Calu3 (cell line): ENCODE measurements around the gene CMTM3. TPM values are rescaled to one million over a fixed set of nuclear protein-coding genes. Genes with fewer than 3 reads are reported as not detected.
A peak's percentile ranks its signal among the peaks of the same experiment; 100 is the strongest.
"Not testable (repeated sequence)": the region's sequence is repeated elsewhere in the genome, so short reads cannot be mapped to it uniquely, and the experiment has no call there.

Experiments used
- BruUV-seq: library from RNA; stranded (reverse); fragments of 400-500 nt; replicated peaks from 2 replicates; lab custom pipeline; 2021; lab: Mats Ljungman, UMichigan
- CTCF ChIA-PET: fragments of 300-600 bp; sonication (Branson Sonifier 250); formaldehyde crosslinking; loops from one replicate; lab custom pipeline; 2022; ENCODE audit warnings: antibody characterized with exemption; lab: Charles Lee
- DNase-seq: peaks from one replicate; pipeline ENCODE4 v3.0.0; 2022
- H3K27ac Mint-ChIP-seq: one replicate; pipeline ENCODE4 v1.8.0; 2022; ENCODE audit warnings: mixed read lengths; ENCODE audit not compliant: unreplicated experiment
- H3K27me3 Mint-ChIP-seq: one replicate; pipeline ENCODE4 v1.8.0; 2022; ENCODE audit warnings: mixed read lengths; ENCODE audit not compliant: unreplicated experiment
- H3K36me3 Mint-ChIP-seq: one replicate; pipeline ENCODE4 v1.8.0; 2022; ENCODE audit warnings: mild to moderate bottlenecking, moderate library complexity, mixed read lengths; ENCODE audit not compliant: insufficient read depth, unreplicated experiment
- H3K4me1 Mint-ChIP-seq: one replicate; pipeline ENCODE4 v1.8.0; 2022; ENCODE audit warnings: mild to moderate bottlenecking, low read depth, mixed read lengths; ENCODE audit not compliant: unreplicated experiment
- H3K4me3 Mint-ChIP-seq: one replicate; pipeline ENCODE4 v1.8.0; 2022; ENCODE audit warnings: mild to moderate bottlenecking, low read depth, moderate library complexity, mixed read lengths; ENCODE audit not compliant: unreplicated experiment
- H3K9me3 Mint-ChIP-seq: one replicate; pipeline ENCODE4 v1.8.0; 2022; ENCODE audit warnings: low read depth, mixed read lengths; ENCODE audit not compliant: unreplicated experiment
- intact Hi-C: fragments of 100-400 bp; cut with micrococcal nuclease; formaldehyde crosslinking; loops from one replicate; pipeline ENCODE4 v1.10.0; 2022; ENCODE audit not compliant: unreplicated experiment
- total RNA-seq: library from RNA; stranded (reverse); gene quantifications from 2 replicates; pipeline ENCODE4 v1.2.3, GENCODE V29; 2022
- TF ChIP-seq, protein P1 (sequence below): fragments of 200-600 bp; IDR thresholded peaks from one replicate; pipeline ENCODE4 v1.8.0; 2022; ENCODE audit warnings: antibody characterized with exemption; ENCODE audit not compliant: unreplicated experiment

The CMTM3 gene
- total RNA-seq, 1 experiment from 2014 or later: 33.6 TPM

GRCh38 chr16:66629856-66630255, 25.4 kb downstream of the CMTM3 start:
- no peak overlapping the region for H3K4me3 Mint-ChIP-seq
- H3K4me1 Mint-ChIP-seq: peaks cover 9% of the 10 kb centered on the region
- no peak overlapping the region for H3K27ac Mint-ChIP-seq
- intact Hi-C loops: no loop called here
- TF ChIP-seq, protein P1, sequence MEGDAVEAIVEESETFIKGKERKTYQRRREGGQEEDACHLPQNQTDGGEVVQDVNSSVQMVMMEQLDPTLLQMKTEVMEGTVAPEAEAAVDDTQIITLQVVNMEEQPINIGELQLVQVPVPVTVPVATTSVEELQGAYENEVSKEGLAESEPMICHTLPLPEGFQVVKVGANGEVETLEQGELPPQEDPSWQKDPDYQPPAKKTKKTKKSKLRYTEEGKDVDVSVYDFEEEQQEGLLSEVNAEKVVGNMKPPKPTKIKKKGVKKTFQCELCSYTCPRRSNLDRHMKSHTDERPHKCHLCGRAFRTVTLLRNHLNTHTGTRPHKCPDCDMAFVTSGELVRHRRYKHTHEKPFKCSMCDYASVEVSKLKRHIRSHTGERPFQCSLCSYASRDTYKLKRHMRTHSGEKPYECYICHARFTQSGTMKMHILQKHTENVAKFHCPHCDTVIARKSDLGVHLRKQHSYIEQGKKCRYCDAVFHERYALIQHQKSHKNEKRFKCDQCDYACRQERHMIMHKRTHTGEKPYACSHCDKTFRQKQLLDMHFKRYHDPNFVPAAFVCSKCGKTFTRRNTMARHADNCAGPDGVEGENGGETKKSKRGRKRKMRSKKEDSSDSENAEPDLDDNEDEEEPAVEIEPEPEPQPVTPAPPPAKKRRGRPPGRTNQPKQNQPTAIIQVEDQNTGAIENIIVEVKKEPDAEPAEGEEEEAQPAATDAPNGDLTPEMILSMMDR: no peak
- no peak for DNase-seq
- BruUV-seq: no TSS peak
- CTCF ChIA-PET: no interaction called here
- H3K36me3 Mint-ChIP-seq: peaks cover 7% of the 10 kb centered on the region
- no peaks in the 10 kb centered on the region for H3K27me3 Mint-ChIP-seq
- no peaks in the 10 kb centered on the region for H3K9me3 Mint-ChIP-seq

- H3K4me1 Mint-ChIP-seq, H3K27ac Mint-ChIP-seq, CTCF ChIA-PET, DNase-seq, H3K9me3 Mint-ChIP-seq, H3K4me3 Mint-ChIP-seq, BruUV-seq, H3K27me3 Mint-ChIP-seq, H3K36me3 Mint-ChIP-seq, intact Hi-C loops: not testable (repeated sequence)
Measured at GRCh38 chr16:66630561-66631260, 26.2 kb downstream of the CMTM3 start.

GRCh38 chr16:66631558-66631957, 27.1 kb downstream of the CMTM3 start:
- H3K27ac Mint-ChIP-seq, CTCF ChIA-PET, H3K4me3 Mint-ChIP-seq, H3K9me3 Mint-ChIP-seq, H3K27me3 Mint-ChIP-seq, DNase-seq, BruUV-seq, H3K4me1 Mint-ChIP-seq, H3K36me3 Mint-ChIP-seq, intact Hi-C loops: not testable (repeated sequence)

DNA sequence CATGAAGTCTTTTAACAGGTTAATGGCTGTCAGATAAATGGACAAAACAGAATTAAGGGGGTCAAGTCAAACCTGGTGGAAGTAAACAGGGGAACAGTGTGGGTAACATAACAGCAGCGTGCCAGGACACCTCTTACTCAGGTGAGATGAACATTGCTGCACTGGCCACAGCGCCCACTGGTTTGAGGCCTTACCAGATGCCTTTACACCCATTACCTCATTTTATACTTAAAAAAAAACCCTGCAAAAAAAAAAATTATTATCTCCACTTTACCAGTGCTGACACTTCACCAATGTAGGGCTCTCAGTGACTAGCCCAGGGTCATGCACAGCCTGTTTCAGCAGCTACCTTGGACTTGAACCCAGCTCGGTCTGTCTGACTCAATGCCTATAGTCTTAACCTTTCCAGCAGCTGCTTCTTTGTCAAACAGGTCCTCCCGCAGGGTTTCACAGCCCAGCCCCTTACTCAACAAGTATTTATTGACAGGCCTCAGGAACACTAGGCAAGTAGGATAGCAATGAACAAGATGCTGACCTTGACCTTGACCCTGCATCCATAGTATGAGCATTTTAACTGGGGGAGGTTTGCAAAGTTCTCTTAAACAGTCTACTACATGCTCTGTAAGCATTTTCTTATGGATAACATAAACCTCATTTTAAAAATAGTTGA, 30.2 kb downstream of the CMTM3 start:
- TF ChIP-seq, protein P1: no peak
- CTCF ChIA-PET: interaction anchor here (0.7 to 1.1 kb wide), 3 partner anchors 17 to 196 kb away, joined by 3 read pairs; partner anchors contain the start of gene NAE1
- H3K4me1 Mint-ChIP-seq: peaks cover 19% of the 10 kb centered on the region
- intact Hi-C loops: no loop called here
- H3K27me3 Mint-ChIP-seq: no peaks in the 10 kb centered on the region
- TSS peak; percentile 22 for BruUV-seq
- no peak for DNase-seq
- no peak overlapping the region for H3K27ac Mint-ChIP-seq
- H3K36me3 Mint-ChIP-seq: peaks cover 14% of the 10 kb centered on the region
- no peak overlapping the region for H3K4me3 Mint-ChIP-seq
- no peaks in the 10 kb centered on the region for H3K9me3 Mint-ChIP-seq

DNA sequence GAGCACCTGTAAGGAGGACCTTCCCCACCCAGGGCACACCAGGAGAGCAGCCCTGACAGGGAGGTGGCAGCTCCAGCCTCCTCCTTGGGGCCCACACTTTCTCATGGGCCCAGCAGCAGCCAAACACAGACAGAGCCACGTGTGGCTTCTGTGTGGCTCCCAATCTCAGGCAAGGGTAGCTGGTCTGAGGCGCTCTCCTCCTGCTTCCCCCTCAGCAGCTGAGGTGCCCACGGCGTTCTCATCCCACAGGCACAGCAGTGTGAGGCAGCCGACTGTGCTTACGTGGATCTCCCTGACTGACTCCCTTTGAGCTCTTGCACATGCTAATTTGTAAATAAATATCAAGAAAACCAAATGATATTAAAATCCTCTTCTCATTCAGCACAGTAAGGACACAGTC, 30.9 kb downstream of the CMTM3 start:
- TF ChIP-seq, protein P1: no peak
- BruUV-seq: no TSS peak
- Mint-ChIP-seq H3K27ac (no peak overlapping the region), H3K9me3 (no peaks in the 10 kb centered on the region), H3K4me3 (no peak overlapping the region), H3K27me3 (no peaks in the 10 kb centered on the region), H3K4me1 (peaks cover 19% of the 10 kb centered on the region), H3K36me3 (peaks cover 14% of the 10 kb centered on the region)
- intact Hi-C loops: no loop called here
- CTCF ChIA-PET: interaction anchor here (1.0 to 1.1 kb wide), 2 partner anchors 16 to 195 kb away, joined by 3 read pairs; partner anchors contain the start of gene NAE1
- no peak for DNase-seq
